Testis (tissue), 3 donors: ENCODE results near the gene KCNQ1. TPM values are rescaled to one million over a fixed set of nuclear protein-coding genes. Genes with fewer than 3 reads are reported as not detected.
A peak's percentile ranks its signal among the peaks of the same experiment; 100 is the strongest.

Experiments used
- DNase-seq: peaks from one replicate; pipeline ENCODE4 v3.0.0-alpha.2; 2019
- H3K27ac ChIP-seq, 2 donors: fragments of 200-600 bp; sonication (generic); one replicate each; pipeline ENCODE4 v1.5.1; 2019
- H3K27me3 ChIP-seq: fragments of 200-600 bp; sonication (generic); one replicate; pipeline ENCODE4 v1.5.1; 2019
- H3K36me3 ChIP-seq: fragments of 200-600 bp; sonication (generic); one replicate; pipeline ENCODE4 v1.5.1; 2017; ENCODE audit warnings: low read depth; ENCODE audit errors: missing control alignments
- H3K4me1 ChIP-seq: fragments of 200-600 bp; sonication (generic); one replicate; pipeline ENCODE4 v1.5.1; 2019
- H3K4me3 ChIP-seq, 2 donors: fragments of 200-600 bp; sonication (generic); one replicate each; pipeline ENCODE4 v1.5.1; 2017 to 2019
- H3K9me3 ChIP-seq: fragments of 200-600 bp; sonication (generic); one replicate; pipeline ENCODE4 v1.5.1; 2017
- CTCF ChIP-seq, 3 experiments: fragments of 450-650 bp in 2 of 3; fragments of 200-600 bp in 1 of 3; sonication (generic) in 1 of 3; IDR thresholded peaks; one replicate each; pipeline ENCODE4 v1.5.1; 2016 to 2019; ENCODE audit warnings: antibody characterized with exemption in 3 of 3, mild to moderate bottlenecking in 2 of 3, moderate library complexity in 1 of 3
- POLR2A ChIP-seq: fragments of 450-650 bp; IDR thresholded peaks from one replicate; pipeline ENCODE4 v1.6.1; 2017; ENCODE audit warnings: antibody characterized with exemption, mild to moderate bottlenecking, moderate library complexity
- WGBS, 2 donors: methylation state at CpG; one replicate each; pipeline ENCODE4 v1.1.5; 2018; 5-methylcytosine and 5-hydroxymethylcytosine counted together
- intact Hi-C: fragments of 100-400 bp; cut with DNase I; formaldehyde crosslinking; loops from one replicate; pipeline ENCODE4 v1.15.1; 2023; ENCODE audit warnings: low total_unique reads
- polyA plus RNA-seq: library from polyadenylated mRNA; stranded (reverse); fragments of 350-450 nt; fragmentation: Illumina TruSeq; extraction: RNeasy Lipid Tissue Mini Kit (QIAGEN cat#74804); gene quantifications from one replicate; pipeline ENCODE4 v1.2.3, GENCODE V29; 2014; ENCODE audit warnings: low read depth, low replicate concordance; ENCODE audit not compliant: insufficient read depth
- total RNA-seq, 2 donors: library from RNA; depleted of rRNA; stranded (reverse); fragments of >200 nt; gene quantifications; one replicate each; pipeline ENCODE4 v1.2.3, GENCODE V29; 2016

The KCNQ1 gene
- total and polyA plus RNA-seq, 3 donors from 2014 or later: 6.0 to 24.2 (median 12.8) TPM

GRCh38 chr11:2887515-2888195, 442.8 kb downstream of the KCNQ1 start:
- Histone ChIP-seq H3K9me3 (no peaks in the 10 kb centered on the region), H3K4me1 (peaks cover 48% of the 10 kb centered on the region), H3K27ac (peak overlapping the region; percentile 10 to 50), H3K27me3 (no peaks in the 10 kb centered on the region), H3K36me3 (no peaks in the 10 kb centered on the region), H3K4me3 (no peak overlapping the region)
- WGBS, 2 donors: 77 to 80% methylated on average over 6 to 11 of the region's 11 CpGs
- DNase-seq: no peak
- no peak for TF ChIP-seq CTCF (IDR thresholded peaks at IDR 0.05)
- no peak for TF ChIP-seq POLR2A
- intact Hi-C loops: loop anchor here (2.0 kb wide), 1 partner anchor 355 kb away; no protein-coding TSS in a partner anchor

- H3K27me3 ChIP-seq: no peaks in the 10 kb centered on the region
- H3K36me3 ChIP-seq: no peaks in the 10 kb centered on the region
- TF ChIP-seq POLR2A (no peak), CTCF (IDR thresholded peaks at IDR 0.05) (peak; percentile 96 to 98 (median 97))
- DNase-seq: peak; percentile 96
- peaks cover 48% of the 10 kb centered on the region for H3K4me1 ChIP-seq
- H3K4me3 ChIP-seq: no peak overlapping the region
- no peaks in the 10 kb centered on the region for H3K9me3 ChIP-seq
- peak overlapping the region in 1 of 2 donors; percentile 10 for H3K27ac ChIP-seq
- intact Hi-C loops: loop anchor here (2.0 kb wide), 1 partner anchor 356 kb away; no protein-coding TSS in a partner anchor
- WGBS, 2 donors: 38 to 61% methylated on average over 12 to 25 of the region's 25 CpGs
These were observed 443.6 kb downstream of the KCNQ1 start for GRCh38 chr11:2888266-2888968.

GRCh38 chr11:2889362-2890273, 444.8 kb downstream of the KCNQ1 start:
- Histone ChIP-seq H3K27me3 (no peaks in the 10 kb centered on the region), H3K4me1 (peaks cover 48% of the 10 kb centered on the region), H3K9me3 (no peaks in the 10 kb centered on the region), H3K36me3 (no peaks in the 10 kb centered on the region), H3K4me3 (no peak overlapping the region), H3K27ac (peak overlapping the region; percentile 90 to 97)
- intact Hi-C loops: loop anchor here (2.0 to 10.0 kb wide), 2 partner anchors 357 to 465 kb away; no protein-coding TSS in a partner anchor
- no peak for DNase-seq
- TF ChIP-seq CTCF (IDR thresholded peaks at IDR 0.05) (no peak), POLR2A (no peak)
- WGBS, 2 donors: 84 to 89% methylated on average over 8 to 16 of the region's 16 CpGs

- Histone ChIP-seq H3K9me3 (no peaks in the 10 kb centered on the region), H3K27ac (peak overlapping the region; percentile 90 to 97), H3K27me3 (no peaks in the 10 kb centered on the region), H3K4me1 (peaks cover 48% of the 10 kb centered on the region), H3K4me3 (no peak overlapping the region), H3K36me3 (no peaks in the 10 kb centered on the region)
- DNase-seq: peak; percentile 95
- intact Hi-C loops: loop anchor here (10.0 kb wide), 1 partner anchor 466 kb away; no protein-coding TSS in a partner anchor
- TF ChIP-seq CTCF (IDR thresholded peaks at IDR 0.05): no peak
- TF ChIP-seq POLR2A: no peak
- 34% methylated on average over 26 of the region's 28 CpGs; no CpG with 5 or more reads in 1 of the 2 donors for whole genome bisulfite sequencing, 2 donors
These were observed 445.9 kb downstream of the KCNQ1 start for GRCh38 chr11:2890466-2891294.
